GM12891 (cell line): ENCODE results near the gene ZSCAN31.

Experiments used
- POLR2A ChIP-seq: IDR thresholded peaks from 2 replicates; pipeline ENCODE4 v1.6.1; 2011; ENCODE audit warnings: low read depth, low read length, control low read depth
- POLR2AphosphoS5 ChIP-seq: IDR thresholded peaks from 2 replicates; pipeline ENCODE4 v1.6.1; 2011; ENCODE audit warnings: low read depth, low read length, control low read depth
- TAF1 ChIP-seq: IDR thresholded peaks from 2 replicates; pipeline ENCODE4 v1.6.1; 2011; ENCODE audit warnings: low read depth, low read length, control low read depth

DNA sequence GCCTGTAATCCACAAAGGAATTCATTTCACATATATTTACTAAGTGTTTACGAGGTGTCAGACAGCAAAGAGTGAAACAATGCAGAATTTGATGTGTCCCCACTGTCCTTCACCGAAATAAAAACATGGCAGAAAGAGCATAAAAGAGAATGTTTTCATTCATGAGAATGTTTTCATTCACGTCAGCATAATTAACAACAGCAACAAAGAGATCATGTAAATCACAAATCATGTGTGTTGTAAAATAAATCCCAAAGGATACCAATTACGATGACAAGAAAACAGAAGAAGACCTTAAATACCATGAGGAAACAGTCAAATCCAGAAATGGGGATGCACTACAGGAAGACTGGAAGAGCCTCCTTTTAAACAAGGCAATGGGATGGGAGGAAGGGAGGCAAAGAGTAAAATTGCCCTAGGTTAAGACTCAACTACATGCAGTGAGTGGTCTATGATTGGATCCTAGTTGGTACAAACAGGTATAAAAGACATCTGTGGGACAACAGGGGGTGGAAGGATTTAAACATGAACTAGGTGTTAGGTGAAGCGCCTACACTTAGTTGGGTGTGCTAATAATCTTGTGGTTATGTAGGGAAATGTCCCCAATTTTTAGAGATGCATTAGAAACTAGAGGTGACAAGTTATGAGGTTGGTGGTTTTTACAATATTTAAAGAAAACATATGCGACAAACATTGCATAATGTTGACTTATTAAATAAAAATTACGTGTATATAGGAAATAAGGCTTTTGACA is 1.5 kb downstream of the ZSCAN31 start:
- TF ChIP-seq POLR2AphosphoS5, result no peak
- TF ChIP-seq TAF1, result no peak
- no peak for TF ChIP-seq POLR2A
